AG04449 (cell line): Measurements from ENCODE around the gene KCNH1.

ENCODE experiments used
- CTCF ChIA-PET: fragments of 350-600 bp; formaldehyde crosslinking; extraction: SDS; loops from one replicate; lab custom pipeline; 2021; ENCODE audit warnings: antibody characterized with exemption; lab: Yijun Ruan, JAX
- POLR2A ChIA-PET: fragments of 400-600, 350-600 bp; formaldehyde crosslinking; extraction: SDS; loops from one replicate; lab custom pipeline; 2020; ENCODE audit warnings: antibody characterized with exemption, inconsistent platforms; lab: Yijun Ruan, JAX
- DNase-seq: peaks from one replicate; pipeline ENCODE4 v3.0.0-alpha.2; 2010; ENCODE audit warnings: low read depth, low spot score
- H3K4me3 ChIP-seq: 2 replicates; pipeline ENCODE4 v1.5.1; 2011; ENCODE audit warnings: low read depth, mild to moderate bottlenecking, control low read depth, low read length
- TF ChIP-seq, protein P1 (sequence below): IDR thresholded peaks from one replicate; pipeline ENCODE4 v1.5.1; 2011; ENCODE audit warnings: mild to moderate bottlenecking, moderate library complexity, low read length, control low read depth, inconsistent platforms; ENCODE audit not compliant: insufficient read depth; ENCODE audit errors: missing control alignments

KCNH1 gene

DNA sequence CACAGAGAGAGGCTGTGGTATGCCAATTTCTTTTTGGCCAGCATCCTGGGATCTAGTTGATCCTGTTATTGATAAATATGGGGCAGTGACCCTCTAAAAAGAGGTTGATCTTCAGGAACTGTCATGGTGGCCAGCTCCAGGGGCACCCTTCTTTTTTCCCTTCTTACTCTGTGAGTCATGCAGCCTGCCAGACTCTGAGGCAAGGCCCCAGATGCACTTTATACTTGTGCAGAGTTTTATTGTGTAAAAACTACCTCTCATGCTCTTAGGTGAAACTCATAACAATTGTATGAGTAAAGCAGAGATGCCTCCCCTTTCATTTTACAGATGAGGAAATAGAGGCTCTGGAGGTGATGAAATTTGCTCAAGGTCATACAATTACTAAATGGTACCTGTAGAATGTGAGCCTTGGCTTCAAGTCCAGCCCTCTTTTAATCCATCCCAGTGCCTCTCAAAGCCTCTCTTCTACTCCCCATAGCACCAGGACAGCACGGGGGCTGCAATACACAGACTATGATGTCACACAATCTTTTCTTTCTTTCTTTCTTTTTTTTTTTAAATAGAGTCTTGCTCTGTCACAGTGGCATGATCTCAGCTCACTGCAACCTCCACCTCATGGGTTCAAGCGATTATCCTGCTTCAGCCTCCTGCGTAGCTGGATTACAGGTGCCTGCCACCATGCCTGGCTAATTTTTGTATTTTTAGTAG lies 387.8 kb downstream of the KCNH1 start:
- ChIA-PET POLR2A (no interaction called here), CTCF (no interaction called here)
- no peak for DNase-seq
- TF ChIP-seq, protein P1, sequence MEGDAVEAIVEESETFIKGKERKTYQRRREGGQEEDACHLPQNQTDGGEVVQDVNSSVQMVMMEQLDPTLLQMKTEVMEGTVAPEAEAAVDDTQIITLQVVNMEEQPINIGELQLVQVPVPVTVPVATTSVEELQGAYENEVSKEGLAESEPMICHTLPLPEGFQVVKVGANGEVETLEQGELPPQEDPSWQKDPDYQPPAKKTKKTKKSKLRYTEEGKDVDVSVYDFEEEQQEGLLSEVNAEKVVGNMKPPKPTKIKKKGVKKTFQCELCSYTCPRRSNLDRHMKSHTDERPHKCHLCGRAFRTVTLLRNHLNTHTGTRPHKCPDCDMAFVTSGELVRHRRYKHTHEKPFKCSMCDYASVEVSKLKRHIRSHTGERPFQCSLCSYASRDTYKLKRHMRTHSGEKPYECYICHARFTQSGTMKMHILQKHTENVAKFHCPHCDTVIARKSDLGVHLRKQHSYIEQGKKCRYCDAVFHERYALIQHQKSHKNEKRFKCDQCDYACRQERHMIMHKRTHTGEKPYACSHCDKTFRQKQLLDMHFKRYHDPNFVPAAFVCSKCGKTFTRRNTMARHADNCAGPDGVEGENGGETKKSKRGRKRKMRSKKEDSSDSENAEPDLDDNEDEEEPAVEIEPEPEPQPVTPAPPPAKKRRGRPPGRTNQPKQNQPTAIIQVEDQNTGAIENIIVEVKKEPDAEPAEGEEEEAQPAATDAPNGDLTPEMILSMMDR = no peak
- no peak overlapping the region for H3K4me3 ChIP-seq

DNA sequence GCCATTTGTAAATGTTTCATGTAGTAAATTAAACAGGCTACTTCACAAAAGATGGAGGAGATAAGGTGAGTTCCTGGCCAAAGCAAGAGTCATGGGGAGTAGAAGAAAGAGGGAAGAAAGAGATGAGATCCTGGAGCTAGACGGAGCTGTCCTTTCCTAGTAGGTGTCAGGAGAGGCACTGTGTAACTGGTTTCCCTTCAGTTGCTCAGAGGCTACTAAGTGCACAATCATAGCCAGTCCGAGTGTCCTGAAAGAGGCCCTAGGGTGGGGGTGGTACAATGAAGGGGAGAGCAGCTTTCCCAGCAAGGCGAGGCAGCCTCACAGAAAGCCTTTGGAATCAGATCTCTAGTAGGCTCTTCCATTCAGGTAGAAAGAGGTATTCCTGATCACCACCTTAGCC lies 390.9 kb downstream of the KCNH1 start:
- H3K4me3 ChIP-seq = no peak overlapping the region
- DNase-seq = no peak
- ChIA-PET POLR2A (no interaction called here), CTCF (no interaction called here)
- TF ChIP-seq, protein P1 = no peak

DNA sequence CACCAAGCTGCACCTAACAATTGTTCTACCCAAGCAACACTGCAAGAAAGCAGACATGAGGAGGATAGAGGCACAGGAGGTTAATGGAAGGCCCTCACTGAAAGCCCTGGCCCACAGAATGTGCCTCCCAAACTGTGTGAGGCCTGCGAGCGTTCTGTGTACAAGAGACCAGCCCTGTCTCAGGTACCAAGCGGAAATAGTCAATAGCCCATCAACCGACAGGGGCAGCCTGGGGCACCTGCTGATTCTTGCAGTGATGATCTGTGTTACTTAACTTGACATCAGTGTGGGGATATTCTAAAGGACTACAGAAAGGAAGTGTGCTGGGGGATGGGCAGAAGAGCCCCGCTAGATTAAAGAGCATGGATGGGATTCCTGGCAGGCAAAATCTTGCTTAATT lies 392.4 kb downstream of the KCNH1 start:
- TF ChIP-seq, protein P1 = no peak
- no peak for DNase-seq
- CTCF ChIA-PET = no interaction called here
- no peak overlapping the region for H3K4me3 ChIP-seq
- POLR2A ChIA-PET = no interaction called here

DNA sequence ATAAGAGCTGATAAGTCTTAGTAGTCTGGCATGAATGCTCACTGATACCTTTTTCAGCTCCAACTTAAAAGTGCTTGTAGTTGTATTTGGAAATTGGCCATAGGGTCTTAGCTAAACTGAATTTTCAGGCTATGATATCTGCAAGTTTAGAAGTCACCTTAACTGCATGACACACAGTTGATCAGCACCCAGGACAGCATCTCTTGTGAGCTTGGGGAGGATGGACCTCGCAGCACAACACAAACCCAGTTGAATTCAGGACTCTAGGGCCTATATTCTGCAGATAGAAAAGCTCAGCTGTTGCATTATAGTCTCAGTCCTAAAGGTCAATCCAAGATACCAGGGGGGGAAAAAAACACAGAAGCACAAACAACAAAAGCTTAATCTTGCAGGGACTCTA lies 394.3 kb downstream of the KCNH1 start:
- no peak for DNase-seq
- H3K4me3 ChIP-seq = no peak overlapping the region
- ChIA-PET POLR2A (no interaction called here), CTCF (interaction anchor here (1.2 kb wide), 1 partner anchor 11 kb away, joined by 3 read pairs; no protein-coding TSS in a partner anchor)
- TF ChIP-seq, protein P1 = no peak

DNA sequence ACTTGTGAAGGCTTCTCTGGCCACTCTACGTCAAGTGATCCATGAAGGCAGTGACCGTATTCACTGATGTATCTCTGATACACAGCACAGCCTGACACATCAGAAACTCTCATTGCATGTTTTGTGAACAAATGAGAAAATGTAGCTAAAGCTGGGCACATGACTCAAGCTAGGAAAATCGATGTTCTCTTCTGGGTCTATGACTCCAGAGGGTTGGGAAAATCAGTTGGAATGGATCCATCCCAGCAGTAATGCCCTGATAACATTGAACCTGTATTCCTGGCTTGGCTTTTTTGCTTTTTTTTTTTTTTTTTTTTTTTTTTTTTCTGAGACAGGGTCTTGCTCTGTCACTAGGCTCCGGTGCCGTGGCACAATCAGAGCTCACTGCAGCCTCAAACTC lies 395.7 kb downstream of the KCNH1 start:
- no peak for DNase-seq
- ChIA-PET POLR2A (no interaction called here), CTCF (interaction anchor here (0.7 to 1.0 kb wide), 2 partner anchors 214 to 396 kb away, joined by 3 read pairs; partner anchors contain the start of gene KCNH1)
- TF ChIP-seq, protein P1 = no peak
- no peak overlapping the region for H3K4me3 ChIP-seq

DNA sequence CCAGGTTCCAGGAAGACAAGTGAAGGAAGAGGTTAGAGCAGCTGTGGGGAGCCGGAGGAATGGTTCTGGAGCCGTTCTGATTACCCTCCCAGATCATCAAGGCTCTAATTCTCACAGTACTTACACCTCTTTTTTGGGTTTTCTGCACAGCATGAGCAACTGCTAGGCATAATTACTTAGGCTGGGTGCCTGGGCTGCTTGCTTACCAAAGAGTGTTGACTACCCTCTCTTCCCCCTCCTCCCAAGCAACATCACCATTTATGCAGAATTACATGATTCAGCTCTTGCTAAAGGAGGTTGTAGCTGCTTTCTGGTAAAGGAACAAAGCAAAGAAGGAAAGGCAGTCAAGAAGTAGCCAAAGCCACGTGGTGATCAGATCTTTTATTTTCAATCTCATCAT lies 397.2 kb downstream of the KCNH1 start:
- CTCF ChIA-PET = no interaction called here
- POLR2A ChIA-PET = no interaction called here
- no peak overlapping the region for H3K4me3 ChIP-seq
- no peak for DNase-seq
- TF ChIP-seq, protein P1 = no peak
